HPDE6-E6E7 (cell line): ENCODE results near the gene PCDHB14.
A peak's percentile ranks its signal among the peaks of the same experiment; 100 is the strongest.
"Not testable (repeated sequence)": the region's sequence is repeated elsewhere in the genome, so short reads cannot be mapped to it uniquely, and the experiment has no call there.

Experiments used
- DNase-seq: peaks from one replicate; pipeline ENCODE4 v3.0.0; 2011; ENCODE audit warnings: missing footprints; ENCODE audit errors: extremely low spot score

Gene PCDHB14

DNA sequence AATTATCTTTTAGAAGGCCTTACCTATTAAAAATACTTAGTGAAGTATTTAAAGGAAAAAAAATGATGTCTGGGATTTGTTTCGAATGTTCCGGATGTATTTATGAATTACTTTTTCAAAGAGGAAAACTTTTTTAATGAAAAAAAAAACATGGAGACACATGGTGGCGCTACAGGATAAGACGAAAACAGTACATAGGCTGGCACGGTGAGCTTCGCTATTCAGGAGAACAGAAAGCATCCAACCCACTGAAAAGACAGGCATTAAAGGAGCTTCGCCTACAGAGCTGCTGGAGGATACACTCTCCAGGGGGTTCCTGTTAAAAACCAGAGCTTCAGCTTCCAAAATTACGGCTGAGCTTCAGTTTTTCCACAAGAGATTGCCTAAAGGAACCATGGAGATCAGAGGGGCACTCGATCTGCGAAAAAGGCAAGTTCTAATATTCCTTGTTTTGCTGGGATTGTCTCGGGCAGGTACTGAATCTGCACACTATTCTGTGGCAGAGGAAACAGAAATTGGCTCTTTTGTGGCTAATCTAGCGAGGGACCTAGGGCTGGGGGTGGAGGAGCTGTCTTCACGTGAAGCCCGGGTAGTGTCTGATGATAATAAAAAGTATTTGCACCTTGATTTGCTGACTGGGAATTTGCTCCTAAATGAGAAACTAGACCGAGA, at the start of gene PCDHB14:
TSS of gene PCDHB14 (plus strand) at position 232 of the 672 bp plus-strand sequence. CDS start at position 395, 163 bp downstream.
- DNase-seq, result peak; percentile 49

GRCh38 chr5:141174291-141175104, 48.6 kb upstream of the PCDHB14 start:
- not testable (repeated sequence) for DNase-seq

GRCh38 chr5:141175933-141176332, 47.2 kb upstream of the PCDHB14 start:
- DNase-seq, result no peak

GRCh38 chr5:141177577-141178191, 45.5 kb upstream of the PCDHB14 start, which contains the start of gene PCDHB8:
Gene PCDHB8 (plus strand): TSS chr5:141177790. CDS start chr5:141178035, 245 bp downstream.
- DNase-seq, result not testable (repeated sequence)

DNA sequence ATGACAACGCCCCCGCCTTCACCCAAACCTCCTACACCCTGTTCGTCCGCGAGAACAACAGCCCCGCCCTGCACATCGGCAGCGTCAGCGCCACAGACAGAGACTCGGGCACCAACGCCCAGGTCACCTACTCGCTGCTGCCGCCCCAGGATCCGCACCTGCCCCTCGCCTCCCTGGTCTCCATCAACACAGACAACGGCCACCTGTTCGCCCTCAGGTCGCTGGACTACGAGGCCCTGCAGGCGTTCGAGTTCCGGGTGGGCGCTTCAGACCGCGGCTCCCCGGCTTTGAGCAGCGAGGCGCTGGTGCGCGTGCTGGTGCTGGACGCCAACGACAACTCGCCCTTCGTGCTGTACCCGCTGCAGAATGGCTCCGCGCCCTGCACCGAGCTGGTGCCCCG, 43.8 kb upstream of the PCDHB14 start:
- not testable (repeated sequence) for DNase-seq

DNA sequence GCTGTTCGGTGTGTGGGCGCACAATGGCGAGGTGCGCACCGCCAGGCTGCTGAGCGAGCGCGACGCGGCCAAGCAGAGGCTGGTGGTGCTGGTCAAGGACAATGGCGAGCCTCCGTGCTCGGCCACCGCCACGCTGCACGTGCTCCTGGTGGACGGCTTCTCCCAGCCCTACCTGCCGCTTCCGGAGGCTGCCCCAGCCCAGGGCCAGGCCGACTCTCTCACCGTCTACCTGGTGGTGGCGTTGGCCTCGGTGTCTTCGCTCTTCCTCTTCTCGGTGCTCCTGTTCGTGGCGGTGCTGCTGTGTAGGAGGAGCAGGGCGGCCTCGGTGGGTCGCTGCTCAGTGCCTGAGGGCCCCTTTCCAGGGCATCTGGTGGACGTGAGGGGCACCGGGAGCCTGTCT, 43.3 kb upstream of the PCDHB14 start:
- not testable (repeated sequence) for DNase-seq

DNA sequence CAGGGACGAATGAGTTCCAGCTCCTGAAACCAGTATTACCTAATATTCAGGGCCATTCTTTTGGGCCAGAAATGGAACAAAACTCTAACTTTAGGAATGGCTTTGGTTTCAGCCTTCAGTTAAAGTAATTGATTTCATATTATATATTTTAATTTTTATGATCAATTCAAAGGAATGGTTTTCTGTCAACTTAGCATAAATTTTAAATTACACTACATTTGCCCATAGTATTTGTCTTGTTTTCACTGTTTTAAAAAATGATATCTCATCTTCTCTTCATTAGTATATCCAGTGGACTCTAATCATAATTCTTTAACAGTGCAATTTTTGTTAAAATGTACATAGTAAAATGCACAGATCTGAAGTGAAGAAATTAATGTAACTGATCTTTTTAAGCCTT, 42.8 kb upstream of the PCDHB14 start:
- no peak for DNase-seq

- DNase-seq, result no peak
Measured at GRCh38 chr5:141182248-141182647, 40.9 kb upstream of the PCDHB14 start, which contains the start of gene PCDHB16. Gene PCDHB16 (plus strand): TSS chr5:141182387. CDS start chr5:141182560, 173 bp downstream.

DNA sequence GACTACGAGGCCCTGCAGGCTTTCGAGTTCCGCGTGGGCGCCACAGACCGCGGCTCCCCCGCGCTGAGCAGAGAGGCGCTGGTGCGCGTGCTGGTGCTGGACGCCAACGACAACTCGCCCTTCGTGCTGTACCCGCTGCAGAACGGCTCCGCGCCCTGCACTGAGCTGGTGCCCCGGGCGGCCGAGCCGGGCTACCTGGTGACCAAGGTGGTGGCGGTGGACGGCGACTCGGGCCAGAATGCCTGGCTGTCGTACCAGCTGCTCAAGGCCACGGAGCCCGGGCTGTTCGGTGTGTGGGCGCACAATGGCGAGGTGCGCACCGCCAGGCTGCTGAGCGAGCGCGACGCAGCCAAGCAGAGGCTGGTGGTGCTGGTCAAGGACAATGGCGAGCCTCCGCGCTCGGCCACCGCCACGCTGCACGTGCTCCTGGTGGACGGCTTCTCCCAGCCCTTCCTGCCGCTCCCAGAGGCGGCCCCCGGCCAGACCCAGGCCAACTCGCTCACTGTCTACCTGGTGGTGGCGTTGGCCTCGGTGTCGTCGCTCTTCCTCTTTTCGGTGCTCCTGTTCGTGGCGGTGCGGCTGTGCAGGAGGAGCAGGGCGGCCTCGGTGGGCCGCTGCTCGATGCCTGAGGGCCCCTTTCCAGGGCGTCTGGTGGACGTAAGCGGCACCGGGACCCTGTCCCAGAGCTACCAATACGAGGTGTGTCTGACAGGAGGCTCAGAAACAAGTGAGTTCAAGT, 38.9 kb upstream of the PCDHB14 start:
- not testable (repeated sequence) for DNase-seq

GRCh38 chr5:141186897-141187512, 36.1 kb upstream of the PCDHB14 start, which contains the start of gene PCDHB9:
Gene PCDHB9 (plus strand): TSS chr5:141187161. CDS start chr5:141187319, 158 bp downstream.
- no peak for DNase-seq

GRCh38 chr5:141188682-141189081, 34.5 kb upstream of the PCDHB14 start:
- not testable (repeated sequence) for DNase-seq

- not testable (repeated sequence) for DNase-seq
Measured at GRCh38 chr5:141189131-141189530, 34.0 kb upstream of the PCDHB14 start.

GRCh38 chr5:141192110-141192725, 30.9 kb upstream of the PCDHB14 start, which contains the start of gene PCDHB10:
Gene PCDHB10 (plus strand): TSS chr5:141192353. CDS start chr5:141192553, 200 bp downstream.
- DNase-seq, result no peak

DNA sequence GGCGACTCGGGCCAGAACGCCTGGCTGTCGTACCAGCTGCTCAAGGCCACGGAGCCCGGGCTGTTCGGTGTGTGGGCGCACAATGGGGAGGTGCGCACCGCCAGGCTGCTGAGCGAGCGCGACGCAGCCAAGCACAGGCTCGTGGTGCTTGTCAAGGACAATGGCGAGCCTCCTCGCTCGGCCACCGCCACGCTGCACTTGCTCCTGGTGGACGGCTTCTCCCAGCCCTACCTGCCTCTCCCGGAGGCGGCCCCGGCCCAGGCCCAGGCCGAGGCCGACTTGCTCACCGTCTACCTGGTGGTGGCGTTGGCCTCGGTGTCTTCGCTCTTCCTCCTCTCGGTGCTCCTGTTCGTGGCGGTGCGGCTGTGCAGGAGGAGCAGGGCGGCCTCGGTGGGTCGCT, 28.8 kb upstream of the PCDHB14 start:
- DNase-seq, result not testable (repeated sequence)

DNA sequence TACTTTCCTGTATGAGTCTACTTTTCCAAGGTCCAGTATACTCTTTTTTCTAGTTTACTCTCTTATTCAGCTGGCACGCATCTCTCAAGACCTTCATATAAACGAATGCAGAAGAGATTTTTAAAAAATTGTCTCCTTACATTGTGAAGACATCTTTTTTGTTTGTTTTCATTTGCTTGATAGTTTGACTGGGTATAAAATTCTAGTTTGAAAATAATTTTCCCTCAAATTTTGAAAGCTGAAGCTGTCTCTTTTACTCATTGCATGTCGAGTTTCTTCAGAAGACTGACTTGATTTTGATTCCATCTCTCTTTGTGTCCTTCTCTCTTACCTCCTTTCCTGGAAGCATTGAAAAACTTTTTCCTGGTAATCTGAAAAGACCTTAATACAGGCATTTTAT, 26.8 kb upstream of the PCDHB14 start:
- DNase-seq, result no peak

DNA sequence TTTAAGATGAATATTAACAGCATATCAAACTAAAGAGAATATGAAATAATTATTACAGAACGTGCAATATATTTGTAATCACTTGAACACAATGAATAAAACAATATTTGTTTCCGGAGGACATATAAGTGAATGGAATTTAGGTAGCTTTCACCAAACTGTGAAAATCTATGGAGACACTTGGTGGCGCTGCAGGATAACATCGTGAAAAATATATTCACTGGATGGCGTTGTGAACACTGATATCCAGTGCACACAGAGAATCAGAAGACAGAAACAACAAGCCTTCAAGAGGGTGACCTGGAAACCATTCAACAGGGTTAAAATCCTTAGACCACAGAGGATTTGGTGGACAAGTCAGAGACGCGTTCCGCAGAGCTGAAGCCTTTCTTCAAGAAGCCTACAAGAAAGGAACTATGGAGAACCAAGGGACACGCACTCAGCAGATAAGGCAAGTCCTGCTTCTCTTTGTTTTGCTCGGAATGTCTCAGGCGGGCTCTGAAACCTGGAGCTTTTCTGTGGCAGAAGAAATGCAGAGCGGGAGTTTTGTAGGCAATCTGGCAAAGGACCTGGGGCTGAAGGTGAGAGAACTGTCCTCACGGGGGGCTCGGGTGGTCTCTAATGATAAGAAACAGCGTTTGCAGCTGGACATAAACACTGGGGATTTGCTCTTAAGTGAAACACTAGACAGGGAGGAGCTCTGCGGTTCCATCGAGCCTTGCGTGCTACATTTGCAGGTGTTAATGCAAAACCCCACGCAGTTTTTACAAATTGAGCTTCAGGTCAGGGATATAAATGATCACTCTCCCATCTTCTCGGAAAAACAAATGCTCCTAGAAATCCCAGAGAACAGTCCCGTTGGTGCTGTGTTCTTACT, 23.5 kb upstream of the PCDHB14 start, which contains the start of gene PCDHB11:
TSS of gene PCDHB11 (plus strand) at position 269 of the 877 bp plus-strand sequence. CDS start at position 417, 148 bp downstream.
- no peak for DNase-seq

GRCh38 chr5:141201126-141201525, 22.0 kb upstream of the PCDHB14 start:
- DNase-seq, result not testable (repeated sequence)

DNA sequence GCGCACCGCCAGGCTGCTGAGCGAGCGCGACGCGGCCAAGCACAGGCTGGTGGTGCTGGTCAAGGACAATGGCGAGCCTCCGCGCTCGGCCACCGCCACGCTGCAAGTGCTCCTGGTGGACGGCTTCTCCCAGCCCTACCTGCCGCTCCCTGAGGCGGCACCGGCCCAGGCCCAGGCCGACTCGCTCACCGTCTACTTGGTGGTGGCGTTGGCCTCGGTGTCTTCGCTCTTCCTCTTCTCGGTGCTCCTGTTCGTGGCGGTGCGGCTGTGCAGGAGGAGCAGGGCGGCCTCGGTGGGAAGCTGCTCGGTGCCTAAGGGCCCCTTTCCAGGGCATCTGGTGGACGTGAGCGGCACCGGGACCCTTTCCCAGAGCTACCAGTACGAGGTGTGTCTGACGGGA, 21.5 kb upstream of the PCDHB14 start:
- not testable (repeated sequence) for DNase-seq

- no peak for DNase-seq
Measured at GRCh38 chr5:141208478-141208877, 14.7 kb upstream of the PCDHB14 start, which contains the start of gene PCDHB12. Gene PCDHB12 (plus strand): TSS chr5:141208719. CDS start chr5:141208908, 189 bp downstream.
